ENCODE results near the gene RNASEL. TPM values are rescaled to one million over a fixed set of nuclear protein-coding genes. Genes with fewer than 3 reads are reported as not detected.
"Not testable (repeated sequence)": the region's sequence is repeated elsewhere in the genome, so short reads cannot be mapped to it uniquely, and the experiment has no call there.

Gene RNASEL
- 1 to 10 TPM; 6.1 to 8.0 (median 7.1) TPM for total RNA-seq

GRCh38 chr1:182588500-182589396 is at the start of gene RNASEL:
Gene RNASEL (minus strand): TSS chr1:182589256. CDS start chr1:182586806, 2,450 bp downstream.
- intact Hi-C loops (cut with DNase I; ENCODE audit: low total_unique reads) = no loop called here
- peak within 1 kb of the TSS; percentile 73 for H3K4me3 ChIP-seq (ENCODE audit: low read depth, poor library complexity, severe bottlenecking)
- no peak for TF ChIP-seq POLR2A (IDR thresholded peaks at IDR 0.05)
- peak; percentile 75 to 93 for DNase-seq (ENCODE audit: low spot score in 2 of 2)
- WGBS, 2 donors = 2% methylated on average over 20 of the region's 20 CpGs

- H3K4me3 ChIP-seq (ENCODE audit: low read depth, poor library complexity, severe bottlenecking) = no peak overlapping the region
- intact Hi-C loops (cut with DNase I; ENCODE audit: low total_unique reads) = no loop called here
- whole genome bisulfite sequencing, 2 donors = 92 to 94% methylated on average over 5 of the region's 5 CpGs
- no peak for TF ChIP-seq CTCF (IDR thresholded peaks at IDR 0.05)
- TF ChIP-seq POLR2A (IDR thresholded peaks at IDR 0.05) = no peak
- DNase-seq (ENCODE audit: low spot score in 2 of 2) = no peak
These were observed 48.7 kb upstream of the RNASEL start for GRCh38 chr1:182637769-182638168.

- WGBS, 2 donors = 75 to 76% methylated on average over 2 of the region's 2 CpGs
- intact Hi-C loops (cut with DNase I; ENCODE audit: low total_unique reads) = no loop called here
- no peak overlapping the region for H3K4me3 ChIP-seq (ENCODE audit: low read depth, poor library complexity, severe bottlenecking)
- no peak for TF ChIP-seq CTCF (IDR thresholded peaks at IDR 0.05)
- no peak for TF ChIP-seq POLR2A (IDR thresholded peaks at IDR 0.05)
- DNase-seq (ENCODE audit: low spot score in 2 of 2) = no peak
These were observed 46.8 kb upstream of the RNASEL start for GRCh38 chr1:182635871-182636270.

GRCh38 chr1:182634306-182635072 is 45.4 kb upstream of the RNASEL start:
- no peak overlapping the region for H3K4me3 ChIP-seq (ENCODE audit: low read depth, poor library complexity, severe bottlenecking)
- 82 to 93% methylated on average over 9 of the region's 9 CpGs for WGBS, 2 donors
- intact Hi-C loops (cut with DNase I; ENCODE audit: low total_unique reads) = no loop called here
- TF ChIP-seq CTCF (IDR thresholded peaks at IDR 0.05) (no peak), POLR2A (IDR thresholded peaks at IDR 0.05) (no peak)
- DNase-seq (ENCODE audit: low spot score in 2 of 2) = no peak

GRCh38 chr1:182633657-182634281 is 44.7 kb upstream of the RNASEL start:
- TF ChIP-seq CTCF (IDR thresholded peaks at IDR 0.05) (no peak), POLR2A (IDR thresholded peaks at IDR 0.05) (no peak)
- 77 to 81% methylated on average over 11 of the region's 11 CpGs for WGBS, 2 donors
- no peak overlapping the region for H3K4me3 ChIP-seq (ENCODE audit: low read depth, poor library complexity, severe bottlenecking)
- no peak for DNase-seq (ENCODE audit: low spot score in 2 of 2)
- intact Hi-C loops (cut with DNase I; ENCODE audit: low total_unique reads) = no loop called here

GRCh38 chr1:182633031-182633430 is 44.0 kb upstream of the RNASEL start:
- TF ChIP-seq CTCF (IDR thresholded peaks at IDR 0.05) = no peak
- TF ChIP-seq POLR2A (IDR thresholded peaks at IDR 0.05) = no peak
- H3K4me3 ChIP-seq (ENCODE audit: low read depth, poor library complexity, severe bottlenecking) = no peak overlapping the region
- no peak for DNase-seq (ENCODE audit: low spot score in 2 of 2)
- intact Hi-C loops (cut with DNase I; ENCODE audit: low total_unique reads) = no loop called here

GRCh38 chr1:182632441-182632857 is 43.4 kb upstream of the RNASEL start:
- 75 to 78% methylated on average over 12 of the region's 12 CpGs for WGBS, 2 donors
- DNase-seq (ENCODE audit: low spot score in 2 of 2); intact Hi-C loops (cut with DNase I; ENCODE audit: low total_unique reads); H3K4me3 ChIP-seq (ENCODE audit: low read depth, poor library complexity, severe bottlenecking): not testable (repeated sequence)

All from lower leg skin (tissue), 4 donors.